Neural progenitor cell (in vitro differentiated cells): Measurements from ENCODE around the gene TRAPPC10.

ENCODE experiments used
- EZH2 ChIP-seq: fragments of 200-600 bp; sonication (generic); IDR thresholded peaks from 2 replicates; pipeline ENCODE4 v1.6.1; 2017; ENCODE audit warnings: antibody characterized with exemption, mild to moderate bottlenecking, moderate library complexity
- EZH2phosphoT487 ChIP-seq: fragments of 200-600 bp; sonication (generic); IDR thresholded peaks from 2 replicates; pipeline ENCODE4 v1.6.1; 2017; ENCODE audit warnings: antibody characterized with exemption
- TF ChIP-seq, protein P1 (sequence below): fragments of 200-600 bp; sonication (generic); IDR thresholded peaks from 2 replicates; pipeline ENCODE4 v1.5.1; 2017; ENCODE audit warnings: antibody characterized with exemption, mild to moderate bottlenecking

DNA sequence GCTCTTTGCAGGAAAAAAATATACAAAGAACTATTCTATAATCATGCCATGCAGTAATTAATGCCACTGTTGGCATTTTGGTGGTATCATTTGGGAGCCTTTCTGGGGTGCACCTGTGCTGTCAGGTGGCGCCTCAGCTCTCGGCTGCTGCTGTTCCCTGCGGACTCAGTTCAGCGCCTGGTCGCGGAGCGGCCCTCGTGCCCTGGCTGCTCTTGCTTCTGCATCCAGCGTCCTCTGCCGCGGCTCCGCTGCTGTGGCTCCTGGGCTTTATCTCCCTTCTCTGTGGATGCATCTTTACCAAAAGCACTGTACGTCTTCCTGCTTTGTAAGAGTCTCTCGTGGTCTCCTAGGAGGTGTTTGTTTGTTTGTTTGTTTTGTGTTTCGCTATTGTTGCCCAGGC, 60.0 kb downstream of the TRAPPC10 start:
- TF ChIP-seq, protein P1, sequence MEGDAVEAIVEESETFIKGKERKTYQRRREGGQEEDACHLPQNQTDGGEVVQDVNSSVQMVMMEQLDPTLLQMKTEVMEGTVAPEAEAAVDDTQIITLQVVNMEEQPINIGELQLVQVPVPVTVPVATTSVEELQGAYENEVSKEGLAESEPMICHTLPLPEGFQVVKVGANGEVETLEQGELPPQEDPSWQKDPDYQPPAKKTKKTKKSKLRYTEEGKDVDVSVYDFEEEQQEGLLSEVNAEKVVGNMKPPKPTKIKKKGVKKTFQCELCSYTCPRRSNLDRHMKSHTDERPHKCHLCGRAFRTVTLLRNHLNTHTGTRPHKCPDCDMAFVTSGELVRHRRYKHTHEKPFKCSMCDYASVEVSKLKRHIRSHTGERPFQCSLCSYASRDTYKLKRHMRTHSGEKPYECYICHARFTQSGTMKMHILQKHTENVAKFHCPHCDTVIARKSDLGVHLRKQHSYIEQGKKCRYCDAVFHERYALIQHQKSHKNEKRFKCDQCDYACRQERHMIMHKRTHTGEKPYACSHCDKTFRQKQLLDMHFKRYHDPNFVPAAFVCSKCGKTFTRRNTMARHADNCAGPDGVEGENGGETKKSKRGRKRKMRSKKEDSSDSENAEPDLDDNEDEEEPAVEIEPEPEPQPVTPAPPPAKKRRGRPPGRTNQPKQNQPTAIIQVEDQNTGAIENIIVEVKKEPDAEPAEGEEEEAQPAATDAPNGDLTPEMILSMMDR = no peak
- TF ChIP-seq EZH2 (no peak), EZH2phosphoT487 (no peak)
